SJCRH30 (cell line): ENCODE data around the gene CDKN2D. TPM values are rescaled to one million over a fixed set of nuclear protein-coding genes. Genes with fewer than 3 reads are reported as not detected.
"Not testable (repeated sequence)": the region's sequence is repeated elsewhere in the genome, so short reads cannot be mapped to it uniquely, and the experiment has no call there.

Experiments used
- DNase-seq, 2 experiments: peaks; one replicate each; pipeline ENCODE4 v3.0.0-alpha.2; 2015 to 2020
- H3K27ac ChIP-seq: fragments of 250-450 bp; sonication (Bioruptor Pico); 2 replicates; pipeline ENCODE4 v1.5.1; 2020; ENCODE audit warnings: mild to moderate bottlenecking, moderate library complexity
- H3K27me3 ChIP-seq: fragments of 250-450 bp; sonication (Bioruptor Pico); 2 replicates; pipeline ENCODE4 v1.5.1; 2020; ENCODE audit warnings: mild to moderate bottlenecking, moderate library complexity
- H3K36me3 ChIP-seq: fragments of 250-450 bp; sonication (Bioruptor Pico); 2 replicates; pipeline ENCODE4 v1.5.1; 2020; ENCODE audit warnings: mild to moderate bottlenecking, moderate library complexity
- H3K4me1 ChIP-seq: fragments of 250-450 bp; sonication (Bioruptor Pico); 2 replicates; pipeline ENCODE4 v1.5.1; 2020; ENCODE audit warnings: mild to moderate bottlenecking, moderate library complexity
- H3K4me3 ChIP-seq: fragments of 250-450 bp; sonication (Bioruptor Pico); 2 replicates; pipeline ENCODE4 v1.5.1; 2020; ENCODE audit warnings: mild to moderate bottlenecking, moderate library complexity
- H3K9me3 ChIP-seq: fragments of 250-450 bp; sonication (Bioruptor Pico); replicated peaks from 2 replicates; pipeline ENCODE4 v1.5.1; 2020; ENCODE audit warnings: mild to moderate bottlenecking, moderate library complexity
- total RNA-seq: library from RNA; depleted of rRNA; stranded (reverse); fragments of >200 nt; shearing (Covaris generic); gene quantifications from 2 replicates; pipeline ENCODE4 v1.2.3, GENCODE V29; 2014

Gene CDKN2D
- total RNA-seq, 1 experiment from 2014 or later, result 7.9 TPM

DNA sequence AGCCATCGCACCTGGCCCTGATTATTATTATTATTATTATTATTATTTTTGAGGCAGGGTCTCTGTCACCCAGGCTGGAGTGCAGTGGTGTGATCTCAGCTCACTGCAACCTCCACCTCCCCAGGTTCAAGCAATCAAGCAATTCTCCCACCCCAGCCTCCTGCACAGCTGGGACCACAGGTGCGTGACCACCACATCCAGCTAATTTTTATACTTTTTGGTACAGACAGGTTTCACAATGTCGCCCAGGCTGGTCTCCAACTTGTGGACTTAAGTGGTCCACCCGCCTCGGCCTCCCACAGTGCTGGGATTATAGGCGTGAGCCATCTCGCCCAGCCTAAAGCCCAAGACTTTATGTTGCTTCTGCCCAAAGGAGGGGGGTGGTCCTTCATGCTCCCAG lies 24.4 kb upstream of the CDKN2D start:
- Histone ChIP-seq H3K27ac (no peak overlapping the region), H3K9me3 (no peaks in the 10 kb centered on the region), H3K27me3 (no peaks in the 10 kb centered on the region; the same call in 1 of the 2 replicates), H3K36me3 (no peaks in the 10 kb centered on the region), H3K4me3 (no peak overlapping the region), H3K4me1 (peaks cover 6% of the 10 kb centered on the region; the same call in 1 of the 2 replicates)
- no peak for DNase-seq

- Histone ChIP-seq H3K4me3 (no peak overlapping the region), H3K27ac (no peak overlapping the region), H3K36me3 (no peaks in the 10 kb centered on the region), H3K27me3 (no peaks in the 10 kb centered on the region), H3K4me1 (peaks cover 2% of the 10 kb centered on the region; the same call in 1 of the 2 replicates), H3K9me3 (no peaks in the 10 kb centered on the region)
- DNase-seq, result no peak
These were observed 19.0 kb upstream of the CDKN2D start for GRCh38 chr19:10587839-10588150.

GRCh38 chr19:10587022-10587838 lies 18.5 kb upstream of the CDKN2D start, which contains the start of gene AP1M2:
Gene AP1M2, minus strand, starts transcription at chr19:10587312. Its CDS starts 81 bp downstream, at chr19:10587231.
- DNase-seq, result no peak
- peaks cover 2% of the 10 kb centered on the region; the same call in 1 of the 2 replicates for H3K4me1 ChIP-seq
- no peak within 1 kb of the TSS for H3K4me3 ChIP-seq

GRCh38 chr19:10586396-10586795 lies 17.6 kb upstream of the CDKN2D start:
- no peaks in the 10 kb centered on the region for H3K36me3 ChIP-seq
- DNase-seq, result no peak
- peaks cover 2% of the 10 kb centered on the region; the same call in 1 of the 2 replicates for H3K4me1 ChIP-seq
- H3K27me3 ChIP-seq, result no peaks in the 10 kb centered on the region
- H3K9me3 ChIP-seq, result no peaks in the 10 kb centered on the region
- no peak overlapping the region for H3K27ac ChIP-seq
- H3K4me3 ChIP-seq, result no peak overlapping the region

More at GRCh38 chr19:10587022-10587838, 18.5 kb upstream of the CDKN2D start, which contains the start of gene AP1M2:
- Histone ChIP-seq H3K27ac (no peak within 1 kb of the TSS), H3K9me3 (no peaks in the 10 kb centered on the region), H3K36me3 (no peaks in the 10 kb centered on the region), H3K27me3 (no peaks in the 10 kb centered on the region)

- Histone ChIP-seq H3K9me3 (no peaks in the 10 kb centered on the region), H3K4me3 (no peak overlapping the region), H3K36me3 (no peaks in the 10 kb centered on the region), H3K27me3 (no peaks in the 10 kb centered on the region), H3K4me1 (peaks cover 2% of the 10 kb centered on the region; the same call in 1 of the 2 replicates), H3K27ac (no peak overlapping the region)
- DNase-seq, result no peak
These were observed 14.4 kb upstream of the CDKN2D start for GRCh38 chr19:10583036-10583776.

GRCh38 chr19:10582091-10582490 lies 13.3 kb upstream of the CDKN2D start:
- Histone ChIP-seq H3K9me3 (no peaks in the 10 kb centered on the region), H3K27me3 (no peaks in the 10 kb centered on the region), H3K36me3 (no peaks in the 10 kb centered on the region), H3K4me1 (peaks cover 2% of the 10 kb centered on the region; the same call in 1 of the 2 replicates), H3K4me3 (no peak overlapping the region), H3K27ac (no peak overlapping the region)
- no peak for DNase-seq

DNA sequence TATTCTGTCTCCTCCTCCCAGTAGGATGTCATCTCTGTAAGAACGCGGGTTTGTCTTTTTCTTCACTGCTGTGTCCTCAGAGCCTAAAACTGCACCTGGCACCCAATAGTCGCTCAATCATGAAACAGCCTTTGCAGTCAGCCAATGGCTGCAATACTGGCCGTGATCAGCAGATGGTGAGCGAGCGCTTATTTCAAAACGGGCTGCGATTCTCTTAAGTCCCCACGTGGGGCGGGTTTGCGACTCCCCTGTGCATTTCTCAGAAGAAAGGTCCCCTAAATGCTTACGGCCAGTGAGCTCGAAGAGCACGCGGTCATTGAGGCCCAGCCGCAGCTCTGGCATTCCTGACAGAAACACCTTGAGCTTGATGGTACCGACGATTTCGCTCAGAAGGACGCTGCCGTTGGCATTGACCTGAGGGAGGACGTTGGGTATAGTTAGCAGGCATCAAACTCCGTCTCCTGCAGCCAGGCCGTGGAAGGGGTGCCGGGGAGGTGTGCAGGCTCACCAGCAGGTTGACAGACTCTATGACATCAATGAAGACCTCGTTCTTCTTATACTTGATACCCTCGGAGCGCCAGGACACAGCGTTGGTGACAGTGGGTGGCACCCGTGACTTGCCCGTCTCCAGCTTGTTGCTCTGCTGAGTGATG lies 12.3 kb upstream of the CDKN2D start:
- H3K4me1 ChIP-seq, result peaks cover 2% of the 10 kb centered on the region; the same call in 1 of the 2 replicates
- H3K36me3 ChIP-seq, result no peaks in the 10 kb centered on the region
- H3K4me3 ChIP-seq, result no peak overlapping the region
- no peaks in the 10 kb centered on the region for H3K9me3 ChIP-seq
- H3K27me3 ChIP-seq, result no peaks in the 10 kb centered on the region
- H3K27ac ChIP-seq, result no peak overlapping the region
- DNase-seq, result peak; percentile 89 to 95

DNA sequence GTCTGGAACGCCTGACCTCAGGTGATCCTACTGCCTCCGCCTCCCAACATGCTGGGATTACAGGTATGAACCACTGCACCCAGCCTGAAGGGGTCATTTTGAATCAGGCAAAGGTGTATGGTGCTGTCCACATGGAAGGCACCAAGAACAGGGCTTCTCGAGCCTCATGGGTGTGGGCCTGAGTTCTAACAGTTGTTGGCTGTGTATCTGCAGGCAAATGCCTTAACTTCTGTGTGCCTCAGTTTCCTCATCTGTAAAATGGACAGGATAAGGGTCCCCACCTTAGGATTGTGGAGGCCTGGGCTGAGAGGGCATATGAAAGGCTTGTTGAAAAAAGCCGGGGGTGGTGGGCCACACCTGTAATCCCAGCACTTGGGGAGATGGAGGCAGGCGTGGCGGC lies 9.2 kb upstream of the CDKN2D start:
- Histone ChIP-seq H3K36me3 (no peaks in the 10 kb centered on the region), H3K4me3 (no peak overlapping the region), H3K27me3 (no peaks in the 10 kb centered on the region), H3K27ac (no peak overlapping the region), H3K4me1 (no peaks in the 10 kb centered on the region), H3K9me3 (no peaks in the 10 kb centered on the region)
- DNase-seq, result no peak

DNA sequence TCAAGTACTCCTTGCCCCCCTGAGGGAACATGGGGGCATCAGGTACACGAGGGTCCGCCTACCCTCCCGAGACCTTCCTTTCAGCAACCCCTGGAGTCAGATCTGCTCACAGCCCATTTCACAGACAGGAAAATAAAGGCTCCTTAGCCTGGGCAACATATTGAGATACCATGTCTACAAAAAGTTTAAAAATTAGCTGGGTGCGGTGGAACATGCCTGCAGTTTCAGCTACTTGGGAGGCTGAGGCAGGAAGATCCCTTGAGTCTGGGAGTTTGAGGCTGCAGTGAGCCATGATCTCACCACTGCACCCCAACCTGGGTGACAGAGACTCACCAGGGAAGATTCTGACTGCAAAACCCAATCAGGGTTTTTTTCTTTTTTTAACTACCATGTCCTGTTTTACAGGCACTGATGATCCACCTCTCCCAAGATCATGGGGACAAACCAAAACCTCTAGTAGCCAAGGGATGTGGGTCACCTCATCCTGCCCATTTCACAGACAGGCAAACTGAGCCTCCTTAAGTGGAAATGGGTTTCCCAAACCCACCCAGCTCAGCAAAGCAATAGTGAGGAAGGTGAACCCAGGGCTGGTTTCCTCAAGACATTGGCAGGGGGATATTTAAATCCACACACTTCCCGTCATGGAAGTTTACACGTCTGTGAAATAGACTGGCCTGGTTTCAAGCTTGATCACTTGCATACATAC lies 6.4 kb upstream of the CDKN2D start:
- Histone ChIP-seq H3K27ac (no peak overlapping the region), H3K4me3 (no peak overlapping the region), H3K9me3 (no peaks in the 10 kb centered on the region), H3K27me3 (no peaks in the 10 kb centered on the region), H3K4me1 (no peaks in the 10 kb centered on the region), H3K36me3 (no peaks in the 10 kb centered on the region)
- DNase-seq, result no peak

DNA sequence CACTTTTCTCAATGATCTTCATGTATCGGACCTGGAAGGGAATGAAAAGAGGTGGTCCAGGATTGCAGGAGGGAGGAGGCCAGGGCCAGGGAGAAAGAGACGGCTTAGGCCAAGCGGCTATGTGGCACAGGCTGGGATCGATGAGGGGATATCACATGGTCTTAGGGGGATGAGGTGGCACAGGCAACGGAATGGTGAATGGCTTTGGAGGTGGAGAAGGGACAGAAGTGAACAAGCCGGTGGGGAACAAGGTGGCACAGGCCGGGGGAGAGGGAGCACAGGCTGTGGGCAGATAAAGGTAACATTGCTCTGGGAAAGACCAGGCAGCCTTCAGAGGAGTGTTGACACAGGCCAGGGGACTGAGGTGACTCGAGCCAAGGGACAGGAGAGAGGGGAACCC lies 5.7 kb upstream of the CDKN2D start:
- Histone ChIP-seq H3K9me3 (no peaks in the 10 kb centered on the region), H3K27ac (no peak overlapping the region), H3K27me3 (no peaks in the 10 kb centered on the region)

GRCh38 chr19:10573793-10574192 lies 5.0 kb upstream of the CDKN2D start:
- not testable (repeated sequence) for H3K4me3 ChIP-seq, DNase-seq, H3K36me3 ChIP-seq, H3K9me3 ChIP-seq, H3K4me1 ChIP-seq, H3K27me3 ChIP-seq, H3K27ac ChIP-seq

More for the DNA sequence above, 5.7 kb upstream of the CDKN2D start:
- no peak for DNase-seq
- no peaks in the 10 kb centered on the region for H3K4me1 ChIP-seq
- H3K36me3 ChIP-seq, result no peaks in the 10 kb centered on the region
- no peak overlapping the region for H3K4me3 ChIP-seq

- Histone ChIP-seq H3K4me1 (peaks cover 15% of the 10 kb centered on the region), H3K27ac (no peak overlapping the region), H3K36me3 (0 out of 2 replicates have a peak, but pooled peaks cover 1% of the 10 kb centered on the region), H3K9me3 (no peaks in the 10 kb centered on the region), H3K4me3 (peak overlapping the region; percentile 60), H3K27me3 (no peaks in the 10 kb centered on the region)
- DNase-seq, result peak in 1 of 2 experiments; percentile 35
These were observed 535 bp downstream of the CDKN2D start for GRCh38 chr19:10568062-10568825.

GRCh38 chr19:10567656-10568055 lies 1.1 kb downstream of the CDKN2D start:
- Histone ChIP-seq H3K36me3 (peaks cover 5% of the 10 kb centered on the region; the same call in 1 of the 2 replicates), H3K4me1 (peaks cover 15% of the 10 kb centered on the region), H3K27me3 (no peaks in the 10 kb centered on the region), H3K4me3 (peak overlapping the region; percentile 60), H3K27ac (no peak overlapping the region), H3K9me3 (no peaks in the 10 kb centered on the region)
- DNase-seq, result no peak
